HUES6 (cell line): ENCODE data around the gene GBX1.

Source experiments
- H3K27ac ChIP-seq: 2 replicates; pipeline ENCODE4 v1.7.0; 2013; ENCODE audit warnings: low read depth, mild to moderate bottlenecking, low read length, inconsistent platforms
- H3K27me3 ChIP-seq: 2 replicates; pipeline ENCODE4 v1.6.1; 2013; ENCODE audit warnings: low read length; ENCODE audit not compliant: control insufficient read depth, insufficient read depth
- H3K36me3 ChIP-seq: 2 replicates; pipeline ENCODE4 v1.6.1; 2013; ENCODE audit warnings: low read length; ENCODE audit not compliant: control insufficient read depth, insufficient read depth
- H3K4me1 ChIP-seq: 2 replicates; pipeline ENCODE4 v1.6.1; 2013; ENCODE audit warnings: low read length; ENCODE audit not compliant: control insufficient read depth, insufficient read depth
- H3K4me3 ChIP-seq: 2 replicates; pipeline ENCODE4 v1.5.1; 2013; ENCODE audit warnings: low read depth, low read length
- H3K9ac ChIP-seq: one replicate; pipeline ENCODE4 v1.6.1; 2013; ENCODE audit warnings: mild to moderate bottlenecking, low read length
- H3K9me3 ChIP-seq: 2 replicates; pipeline ENCODE4 v1.6.1; 2013; ENCODE audit warnings: low read depth, low read length; ENCODE audit not compliant: control insufficient read depth, insufficient read depth

The GBX1 gene

DNA sequence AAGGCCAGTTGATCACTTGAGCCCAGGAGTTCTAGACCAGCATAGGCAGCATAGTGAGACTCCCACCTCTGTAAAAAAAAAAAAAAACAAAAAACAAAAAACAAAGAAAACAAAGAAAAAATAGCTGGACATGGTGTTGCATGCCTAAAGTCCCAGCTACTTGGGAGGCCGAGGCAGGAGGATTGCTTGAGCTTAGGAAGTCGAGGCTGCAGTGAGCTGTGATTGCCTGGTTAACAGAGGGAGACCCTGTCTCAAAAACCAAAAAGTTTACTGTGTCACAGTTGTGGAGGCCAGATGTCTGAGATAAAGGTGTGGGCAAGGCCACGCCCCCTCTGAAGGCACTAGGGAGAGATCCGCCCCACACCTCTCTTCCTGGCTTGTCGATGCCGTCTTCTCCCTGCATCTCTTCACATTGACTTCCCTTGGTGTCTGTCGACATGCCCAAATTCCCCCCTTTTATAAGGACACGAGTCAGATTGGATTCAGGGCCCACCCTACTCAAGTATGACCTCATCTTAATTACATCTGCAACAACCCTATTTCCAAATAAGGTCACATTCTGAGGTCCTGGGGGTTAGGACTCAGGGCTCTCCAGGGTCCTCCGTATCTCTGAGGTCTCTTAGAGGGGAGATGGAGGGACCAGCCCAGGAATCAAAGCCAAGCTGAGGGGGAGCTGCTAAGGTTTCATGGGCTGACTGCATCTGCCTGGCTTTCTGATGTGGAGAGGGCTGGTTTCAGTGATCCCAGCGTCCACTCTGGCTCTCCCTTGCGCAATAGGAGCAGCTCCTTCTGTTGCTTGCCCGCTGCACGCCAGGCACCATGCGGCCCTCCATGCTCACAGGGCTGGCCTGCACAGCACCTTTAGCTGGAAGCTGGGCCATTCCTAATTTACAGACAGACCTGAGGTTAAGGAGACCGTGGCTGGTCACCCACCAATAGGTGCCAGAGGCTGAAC lies 58.1 kb downstream of the GBX1 start:
- peaks cover 46% of the 10 kb centered on the region for H3K4me1 ChIP-seq
- H3K4me3 ChIP-seq, result no peak overlapping the region
- no peaks in the 10 kb centered on the region for H3K36me3 ChIP-seq
- 0 out of 2 replicates have a peak, but pooled peaks cover 5% of the 10 kb centered on the region for H3K27me3 ChIP-seq
- no peaks in the 10 kb centered on the region for H3K9me3 ChIP-seq
- no peak overlapping the region; the same call in 1 of the 2 replicates for H3K27ac ChIP-seq
- no peak overlapping the region for H3K9ac ChIP-seq

DNA sequence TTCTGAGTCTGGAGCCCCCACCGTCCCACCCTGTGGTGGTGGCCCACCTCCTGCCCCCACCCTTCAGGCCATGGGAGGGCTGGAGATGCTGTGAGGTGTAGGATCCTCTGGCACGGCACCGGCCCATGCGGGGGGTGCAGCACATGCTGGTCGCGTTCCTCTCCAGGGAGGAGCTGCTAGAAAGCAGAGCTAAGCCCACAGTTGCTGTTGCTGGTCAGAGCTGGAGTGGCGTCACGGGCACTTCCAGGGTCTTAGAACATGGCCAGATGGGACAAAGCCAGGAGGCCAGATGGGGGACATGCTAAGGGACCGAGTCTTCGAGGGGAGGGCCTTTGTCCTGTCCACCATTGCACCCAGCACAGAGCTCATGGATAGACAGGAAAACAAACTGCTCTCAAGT lies 59.6 kb downstream of the GBX1 start:
- Histone ChIP-seq H3K36me3 (no peaks in the 10 kb centered on the region), H3K27me3 (no peaks in the 10 kb centered on the region), H3K4me1 (peaks cover 41% of the 10 kb centered on the region), H3K27ac (no peak overlapping the region), H3K9me3 (no peaks in the 10 kb centered on the region), H3K4me3 (no peak overlapping the region), H3K9ac (no peak overlapping the region)

DNA sequence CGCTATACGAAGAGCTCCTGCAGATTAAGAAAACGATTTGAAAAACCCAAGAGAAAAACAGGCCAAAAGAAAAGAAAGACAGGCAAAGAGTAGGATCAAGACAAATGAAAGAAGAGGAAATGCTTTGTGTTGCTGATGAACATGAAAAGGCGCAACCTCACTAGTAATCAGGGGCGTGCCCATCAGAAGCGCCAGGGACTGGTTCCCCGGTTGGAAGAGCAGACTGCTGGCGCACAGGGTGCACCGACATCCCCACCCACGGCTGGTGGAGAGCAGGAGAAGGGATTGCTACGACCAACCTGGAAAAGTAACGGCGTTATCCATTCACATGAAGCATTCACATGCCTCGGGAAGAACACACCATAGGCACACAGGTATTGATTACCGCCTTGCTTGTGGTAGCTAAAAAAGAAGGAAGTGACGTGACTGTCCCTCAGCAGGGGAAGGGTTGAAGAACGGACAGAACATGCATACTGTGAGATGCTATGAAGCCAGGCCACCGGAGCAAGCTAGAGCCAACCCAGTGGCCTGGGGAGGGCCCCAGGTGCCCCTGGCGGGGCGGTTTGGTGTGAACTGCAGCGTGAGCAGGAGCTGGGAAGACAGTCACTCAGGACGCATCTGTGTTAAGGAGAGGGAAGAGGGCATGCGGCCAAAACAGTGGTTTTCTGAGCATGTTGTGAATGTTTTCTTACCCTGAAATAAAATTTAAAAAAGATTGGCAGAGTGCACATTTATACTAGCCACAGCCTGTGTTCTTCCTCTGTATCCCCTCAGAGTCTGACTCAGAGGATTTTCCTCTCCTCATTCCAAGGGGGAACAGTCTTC lies 62.9 kb downstream of the GBX1 start:
- Histone ChIP-seq H3K9me3 (no peaks in the 10 kb centered on the region), H3K27me3 (no peaks in the 10 kb centered on the region), H3K4me3 (peak overlapping the region; percentile 52), H3K9ac (peak overlapping the region; percentile 73), H3K4me1 (peaks cover 53% of the 10 kb centered on the region), H3K36me3 (no peaks in the 10 kb centered on the region), H3K27ac (peak overlapping the region; percentile 32)

DNA sequence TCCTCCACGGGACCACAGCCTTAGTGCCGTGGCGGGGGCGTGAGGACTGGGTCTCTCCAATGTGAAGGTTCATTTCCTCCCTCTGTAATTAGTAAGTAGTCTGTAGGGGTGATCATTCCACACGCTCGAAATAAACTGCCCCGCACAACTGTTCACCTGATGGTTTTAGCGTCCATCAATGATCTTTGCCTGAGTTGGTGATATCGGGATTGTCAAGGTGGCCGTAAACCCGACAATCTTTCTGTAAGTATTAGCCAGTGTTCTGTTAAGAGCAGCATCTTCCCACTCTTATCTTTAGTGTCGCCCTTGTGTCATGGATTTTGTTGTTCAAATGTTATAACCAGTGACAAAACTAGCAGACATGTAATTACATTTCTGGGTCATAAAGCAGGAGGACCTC lies 63.5 kb downstream of the GBX1 start:
- H3K36me3 ChIP-seq, result no peaks in the 10 kb centered on the region
- H3K27ac ChIP-seq, result peak overlapping the region; percentile 32
- H3K9ac ChIP-seq, result peak overlapping the region; percentile 73
- H3K4me3 ChIP-seq, result peak overlapping the region; percentile 52
- no peaks in the 10 kb centered on the region for H3K27me3 ChIP-seq
- H3K9me3 ChIP-seq, result no peaks in the 10 kb centered on the region
- H3K4me1 ChIP-seq, result peaks cover 47% of the 10 kb centered on the region

- H3K27me3 ChIP-seq, result no peaks in the 10 kb centered on the region
- H3K9me3 ChIP-seq, result no peaks in the 10 kb centered on the region
- no peak overlapping the region for H3K4me3 ChIP-seq
- H3K27ac ChIP-seq, result no peak overlapping the region
- no peaks in the 10 kb centered on the region for H3K36me3 ChIP-seq
- no peak overlapping the region for H3K9ac ChIP-seq
- peaks cover 37% of the 10 kb centered on the region for H3K4me1 ChIP-seq
These were observed 64.5 kb downstream of the GBX1 start for GRCh38 chr7:151102991-151103390.

DNA sequence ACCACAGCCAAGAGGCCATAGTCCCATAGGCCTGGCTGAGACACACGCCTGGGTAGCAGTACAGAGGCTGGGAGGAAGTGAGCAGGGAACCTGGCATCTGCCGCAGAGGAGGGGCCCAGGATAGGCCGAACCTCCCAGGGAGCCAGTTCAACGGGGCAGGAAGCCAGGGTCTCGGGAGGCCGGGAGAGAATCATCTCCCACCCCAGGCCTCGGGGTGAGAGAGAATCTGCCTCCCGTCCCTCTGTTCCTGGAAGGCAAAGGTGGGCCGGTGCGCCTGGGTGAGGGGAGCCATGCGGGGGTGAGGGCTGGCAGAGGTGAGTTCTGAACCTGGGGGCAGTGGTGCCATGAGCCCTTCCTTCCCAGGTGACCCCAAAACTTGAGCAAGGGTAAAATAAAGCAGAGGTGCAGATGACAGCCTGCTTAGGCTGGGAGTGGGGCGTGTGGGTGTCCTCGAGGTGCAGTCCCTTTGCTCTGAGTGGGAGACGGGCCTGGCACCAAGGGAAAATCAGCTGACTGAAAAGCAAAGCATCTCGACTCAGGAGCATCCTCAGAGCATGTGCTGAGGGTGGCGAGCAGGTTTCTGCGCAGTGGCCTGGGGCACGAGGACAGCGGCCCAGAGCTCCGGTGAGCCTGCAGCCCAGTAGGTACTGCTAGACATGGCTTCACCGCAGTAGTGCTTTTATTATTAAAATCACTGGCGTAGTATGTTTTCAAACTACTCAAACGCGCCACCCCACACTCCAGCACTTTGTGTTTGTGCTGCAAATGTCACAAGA lies 65.7 kb downstream of the GBX1 start:
- H3K27ac ChIP-seq, result no peak overlapping the region

DNA sequence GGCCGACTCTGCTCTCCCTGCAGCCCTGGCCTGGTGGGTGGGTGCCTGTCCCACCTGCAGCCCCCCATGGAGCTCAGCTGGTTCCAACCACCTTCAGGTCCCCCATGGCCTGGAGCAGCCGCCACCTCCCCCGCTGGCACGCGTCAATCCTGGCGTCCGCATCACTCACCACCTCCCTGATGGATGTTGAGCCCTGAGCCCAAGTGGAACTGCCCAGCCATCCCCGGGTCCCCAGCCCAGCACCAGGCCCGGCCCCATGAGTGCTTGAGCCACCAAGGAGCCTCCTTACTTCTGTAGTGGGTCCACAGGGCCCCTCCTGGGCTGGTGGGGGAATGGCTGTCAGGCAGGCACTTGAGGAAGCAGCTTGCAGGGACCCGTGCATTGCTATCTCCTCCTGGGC lies 66.6 kb downstream of the GBX1 start:
- Histone ChIP-seq H3K4me3 (no peak overlapping the region), H3K27me3 (no peaks in the 10 kb centered on the region), H3K4me1 (peaks cover 35% of the 10 kb centered on the region), H3K27ac (no peak overlapping the region), H3K36me3 (no peaks in the 10 kb centered on the region), H3K9me3 (no peaks in the 10 kb centered on the region), H3K9ac (no peak overlapping the region)

More for the DNA sequence above, 65.7 kb downstream of the GBX1 start:
- Histone ChIP-seq H3K36me3 (no peaks in the 10 kb centered on the region), H3K27me3 (no peaks in the 10 kb centered on the region), H3K4me3 (no peak overlapping the region), H3K4me1 (peaks cover 35% of the 10 kb centered on the region), H3K9me3 (no peaks in the 10 kb centered on the region), H3K9ac (no peak overlapping the region)

- H3K9ac ChIP-seq, result no peak overlapping the region
- no peaks in the 10 kb centered on the region for H3K36me3 ChIP-seq
- H3K4me1 ChIP-seq, result peaks cover 30% of the 10 kb centered on the region
These were observed 67.8 kb downstream of the GBX1 start for GRCh38 chr7:151099486-151100211.

More at GRCh38 chr7:151099486-151100211, 67.8 kb downstream of the GBX1 start:
- Histone ChIP-seq H3K9me3 (no peaks in the 10 kb centered on the region), H3K4me3 (no peak overlapping the region), H3K27ac (no peak overlapping the region), H3K27me3 (no peaks in the 10 kb centered on the region)
